OCI-LY7 (cell line): Measurements from ENCODE around the gene ISG20L2.

ENCODE experiments used
- CTCF ChIP-seq: fragments of 200-600 bp; sonication (generic); conservative IDR thresholded peaks from 2 replicates; pipeline ENCODE4 v1.5.1; 2014; ENCODE audit warnings: mild to moderate bottlenecking, antibody characterized with exemption, low read length, moderate library complexity, mixed read lengths
- EZH2phosphoT487 ChIP-seq: fragments of 200-600 bp; sonication (generic); IDR thresholded peaks from 2 replicates; pipeline ENCODE4 v1.6.1; 2018; ENCODE audit warnings: low read depth, borderline replicate concordance, mild to moderate bottlenecking, mixed run types, antibody characterized with exemption, low read length, moderate library complexity, mixed read lengths

- TF ChIP-seq CTCF = no peak
- TF ChIP-seq EZH2phosphoT487 = no peak
Measured at GRCh38 chr1:156694690-156694962, 33.9 kb downstream of the ISG20L2 start.
